PC-3 (cell line): Measurements from ENCODE around the gene DIP2C. TPM values are rescaled to one million over a fixed set of nuclear protein-coding genes. Genes with fewer than 3 reads are reported as not detected.
"Not testable (repeated sequence)": the region's sequence is repeated elsewhere in the genome, so short reads cannot be mapped to it uniquely, and the experiment has no call there.

ENCODE experiments used
- ATAC-seq: fragments of 200-7000 bp; cut with Tn5 transposase; 2 replicates; pipeline ENCODE4 v1.9.1; 2020; ENCODE audit warnings: mild to moderate bottlenecking, moderate library complexity
- BruUV-seq: library from RNA; stranded (reverse); fragments of 400-500 nt; replicated peaks from 2 replicates; lab custom pipeline; 2021; lab: Mats Ljungman, UMichigan
- CTCF ChIA-PET: fragments of 300-600 bp; sonication (Branson Sonifier 250); formaldehyde crosslinking; loops from one replicate; lab custom pipeline; 2022; ENCODE audit warnings: antibody characterized with exemption; lab: Charles Lee
- POLR2A ChIA-PET: fragments of 300-600 bp; sonication (Branson Sonifier 250); formaldehyde crosslinking; loops from one replicate; lab custom pipeline; 2022; ENCODE audit warnings: antibody characterized with exemption; ENCODE audit not compliant: unreplicated experiment; lab: Charles Lee
- DNase-seq: peaks from one replicate; pipeline ENCODE4 v3.0.0-alpha.2; 2015
- H2AFZ ChIP-seq: fragments of 300-600 bp; sonication (generic); 2 replicates; pipeline ENCODE4 v1.6.0; 2016; ENCODE audit warnings: antibody characterized with exemption, low read length
- H3F3A ChIP-seq: fragments of 300-600 bp; sonication (generic); one replicate; pipeline ENCODE4 v1.6.0; 2017; ENCODE audit warnings: antibody characterized with exemption, low read length, control low read depth, mild to moderate bottlenecking; ENCODE audit not compliant: unreplicated experiment
- H3K27ac ChIP-seq: fragments of 300-600 bp; sonication (generic); 2 replicates; pipeline ENCODE4 v1.5.1; 2016; ENCODE audit warnings: mild to moderate bottlenecking, low read length
- H3K27me3 ChIP-seq: fragments of 300-600 bp; sonication (generic); 2 replicates; pipeline ENCODE4 v1.6.1; 2016; ENCODE audit warnings: low read length, mixed read lengths
- H3K36me3 ChIP-seq: fragments of 300-600 bp; sonication (generic); 2 replicates; pipeline ENCODE4 v1.6.1; 2016; ENCODE audit warnings: low read depth, mixed run types, low read length, mixed read lengths
- H3K4me1 ChIP-seq: fragments of 300-600 bp; sonication (generic); 2 replicates; pipeline ENCODE4 v1.5.1; 2016; ENCODE audit warnings: low read length; ENCODE audit not compliant: insufficient read depth
- H3K4me2 ChIP-seq: fragments of 300-600 bp; sonication (generic); 2 replicates; pipeline ENCODE4 v1.6.0; 2016; ENCODE audit warnings: low read length
- H3K4me3 ChIP-seq: fragments of 300-600 bp; sonication (generic); 2 replicates; pipeline ENCODE4 v1.5.1; 2016; ENCODE audit warnings: mild to moderate bottlenecking, low read length, mixed read lengths
- H3K79me2 ChIP-seq: fragments of 300-600 bp; sonication (generic); 2 replicates; pipeline ENCODE4 v1.6.1; 2017; ENCODE audit warnings: low read length, mixed read lengths
- H3K9ac ChIP-seq: fragments of 300-600 bp; sonication (generic); 2 replicates; pipeline ENCODE4 v1.6.0; 2016; ENCODE audit warnings: mild to moderate bottlenecking, low read length
- H3K9me2 ChIP-seq: fragments of 300-600 bp; sonication (generic); replicated peaks from 2 replicates; pipeline ENCODE4 v1.6.1; 2016; ENCODE audit warnings: mixed run types, low read length, mixed read lengths
- H3K9me3 ChIP-seq: fragments of 300-600 bp; sonication (generic); 2 replicates; pipeline ENCODE4 v1.6.1; 2016; ENCODE audit warnings: low read length, mixed read lengths
- H4K20me1 ChIP-seq: fragments of 300-600 bp; sonication (generic); 2 replicates; pipeline ENCODE4 v1.6.1; 2016; ENCODE audit warnings: low read length, mixed read lengths
- CTCF ChIP-seq: fragments of 300-600 bp; sonication (generic); conservative IDR thresholded peaks from 2 replicates; pipeline ENCODE4 v1.5.1; 2017; ENCODE audit warnings: antibody characterized with exemption, low read depth, mild to moderate bottlenecking, low read length
- EZH2 ChIP-seq: fragments of 300-600 bp; sonication (generic); IDR thresholded peaks from one replicate; pipeline ENCODE4 v1.6.1; 2017; ENCODE audit warnings: antibody characterized with exemption, mild to moderate bottlenecking, low read length; ENCODE audit not compliant: unreplicated experiment
- EZH2phosphoT487 ChIP-seq: fragments of 300-600 bp; sonication (generic); IDR thresholded peaks from 2 replicates; pipeline ENCODE4 v1.6.1; 2018; ENCODE audit warnings: mild to moderate bottlenecking, antibody characterized with exemption, low read length, borderline replicate concordance
- intact Hi-C: fragments of 100-400 bp; cut with micrococcal nuclease; formaldehyde crosslinking; loops from 2 replicates; pipeline ENCODE4 v1.9.0; 2023
- total RNA-seq: library from RNA; depleted of rRNA; stranded (reverse); fragments of >200 nt; gene quantifications from 2 replicates; pipeline ENCODE4 v1.2.3, GENCODE V29; 2014

Gene DIP2C
- total RNA-seq, 1 experiment from 2014 or later: 3.1 TPM

DNA sequence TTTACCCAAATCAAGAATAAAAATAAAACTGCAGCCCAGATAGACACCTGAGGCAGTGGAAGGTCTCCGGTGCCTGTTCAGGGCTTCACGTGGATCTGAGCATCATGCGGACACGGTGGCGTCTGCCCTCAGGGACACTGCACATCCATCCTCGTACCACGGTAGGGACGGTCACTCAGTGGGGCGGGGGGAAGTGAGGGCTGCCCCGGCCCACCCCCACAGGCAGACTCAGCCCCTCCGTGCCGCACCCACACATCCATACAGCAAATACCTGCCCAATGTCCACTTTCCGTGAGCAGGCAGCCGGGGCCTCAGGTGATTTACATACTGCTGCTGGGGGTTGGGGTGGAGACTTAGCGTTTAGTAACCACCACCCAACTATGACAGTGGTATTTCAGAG, 207.8 kb downstream of the DIP2C start:
- H3K9me2 ChIP-seq: no peaks in the 10 kb centered on the region
- intact Hi-C loops: loop anchor here (10.0 kb wide), 1 partner anchor 247 kb away; no protein-coding TSS in a partner anchor
- H3K9ac ChIP-seq: no peak overlapping the region
- no TSS peak for BruUV-seq
- ChIA-PET POLR2A (no interaction called here), CTCF (no interaction called here)
- DNase-seq: no peak
- TF ChIP-seq EZH2phosphoT487 (no peak), CTCF (no peak)
- no peak overlapping the region for H3K4me2 ChIP-seq
- H4K20me1 ChIP-seq: no peaks in the 10 kb centered on the region
- no peak overlapping the region for H2AFZ ChIP-seq
- H3K4me1 ChIP-seq: no peaks in the 10 kb centered on the region
- no peak for ATAC-seq
- H3K27ac ChIP-seq: no peak overlapping the region
- H3K27me3 ChIP-seq: no peaks in the 10 kb centered on the region
- H3K36me3 ChIP-seq: no peaks in the 10 kb centered on the region
- no peaks in the 10 kb centered on the region for H3K79me2 ChIP-seq
- no peaks in the 10 kb centered on the region for H3F3A ChIP-seq
- H3K4me3 ChIP-seq: no peak overlapping the region
- no peaks in the 10 kb centered on the region for H3K9me3 ChIP-seq

GRCh38 chr10:480928-481552, 208.4 kb downstream of the DIP2C start:
- Histone ChIP-seq H3F3A (no peaks in the 10 kb centered on the region), H3K27me3 (no peaks in the 10 kb centered on the region), H3K27ac (no peak overlapping the region), H3K9me3 (no peaks in the 10 kb centered on the region), H3K4me3 (no peak overlapping the region), H3K4me1 (no peaks in the 10 kb centered on the region), H3K9ac (no peak overlapping the region), H3K4me2 (no peak overlapping the region), H3K9me2 (no peaks in the 10 kb centered on the region), H4K20me1 (no peaks in the 10 kb centered on the region), H2AFZ (no peak overlapping the region), H3K79me2 (no peaks in the 10 kb centered on the region), H3K36me3 (no peaks in the 10 kb centered on the region)
- CTCF ChIA-PET: no interaction called here
- no peak for ATAC-seq
- DNase-seq: no peak
- POLR2A ChIA-PET: no interaction called here
- intact Hi-C loops: loop anchor here (10.0 kb wide), 1 partner anchor 246 kb away; no protein-coding TSS in a partner anchor
- BruUV-seq: no TSS peak
- TF ChIP-seq EZH2 (no peak), CTCF (no peak)

GRCh38 chr10:480498-480927, 209.0 kb downstream of the DIP2C start:
- no peaks in the 10 kb centered on the region for H3K27me3 ChIP-seq
- no peaks in the 10 kb centered on the region for H3K9me3 ChIP-seq
- no peak for TF ChIP-seq EZH2phosphoT487
- no peak for TF ChIP-seq CTCF
- no peak for TF ChIP-seq EZH2
- H3K9me2 ChIP-seq: no peaks in the 10 kb centered on the region
- CTCF ChIA-PET: no interaction called here
- H3K27ac ChIP-seq: no peak overlapping the region
- ATAC-seq: no peak
- no peaks in the 10 kb centered on the region for H3K36me3 ChIP-seq
- no peaks in the 10 kb centered on the region for H3K4me1 ChIP-seq
- no peaks in the 10 kb centered on the region for H3K79me2 ChIP-seq
- H2AFZ ChIP-seq: no peak overlapping the region
- no peak overlapping the region for H3K4me3 ChIP-seq
- no peaks in the 10 kb centered on the region for H3F3A ChIP-seq
- DNase-seq: no peak
- no peaks in the 10 kb centered on the region for H4K20me1 ChIP-seq
- no TSS peak for BruUV-seq
- POLR2A ChIA-PET: no interaction called here
- no peak overlapping the region for H3K9ac ChIP-seq
- intact Hi-C loops: loop anchor here (10.0 kb wide), 1 partner anchor 246 kb away; no protein-coding TSS in a partner anchor
- no peak overlapping the region for H3K4me2 ChIP-seq

DNA sequence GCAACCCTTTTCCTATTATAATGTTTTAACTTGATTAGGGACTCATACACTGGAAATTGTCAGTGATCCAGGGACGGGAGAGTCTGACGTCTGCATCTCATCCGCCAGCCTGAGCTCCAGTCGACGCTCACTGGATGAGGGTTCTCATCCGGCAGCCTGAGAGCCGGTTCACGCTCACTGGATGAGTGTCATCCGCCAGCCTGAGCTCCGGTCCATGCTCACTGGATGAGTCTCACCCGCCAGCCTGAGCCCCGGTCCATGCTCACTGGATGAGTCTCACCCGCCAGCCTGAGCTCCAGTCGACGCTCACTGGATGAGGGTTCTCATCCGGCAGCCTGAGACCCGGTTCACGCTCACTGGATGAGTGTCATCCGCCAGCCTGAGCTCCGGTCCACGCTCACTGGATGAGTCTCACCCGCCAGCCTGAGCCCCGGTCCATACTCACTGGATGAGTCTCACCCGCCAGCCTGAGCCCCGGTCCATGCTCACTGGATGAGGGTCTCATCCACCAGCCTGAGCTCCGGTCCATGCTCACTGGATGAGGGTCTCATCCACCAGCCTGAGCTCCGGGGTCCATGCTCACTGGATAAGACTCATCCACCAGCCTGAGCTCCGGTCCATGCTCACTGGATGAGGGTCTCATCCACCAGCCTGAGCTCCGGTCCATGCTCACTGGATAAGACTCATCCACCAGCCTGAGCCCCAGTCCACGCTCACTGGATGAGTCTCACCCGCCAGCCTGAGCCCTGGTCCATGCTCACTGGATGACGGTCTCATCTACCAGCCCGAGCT, 209.6 kb downstream of the DIP2C start:
- ATAC-seq, H2AFZ ChIP-seq, H3K4me1 ChIP-seq, H3K27me3 ChIP-seq, H3K9me3 ChIP-seq, H3K36me3 ChIP-seq, CTCF ChIA-PET, H3K79me2 ChIP-seq, H3K4me2 ChIP-seq, H3K27ac ChIP-seq, H3F3A ChIP-seq, H3K9me2 ChIP-seq, H4K20me1 ChIP-seq, H3K9ac ChIP-seq, H3K4me3 ChIP-seq, BruUV-seq, DNase-seq, POLR2A ChIA-PET: not testable (repeated sequence)
- intact Hi-C loops: loop anchor here (10.0 kb wide), 1 partner anchor 245 kb away; no protein-coding TSS in a partner anchor
